Ovary (tissue), 3 donors: ENCODE data around the gene TIAL1.

ENCODE experiments used
- EP300 ChIP-seq: sonication (generic); formaldehyde crosslinking; IDR thresholded peaks from one replicate; pipeline ENCODE4 v1.6.1; 2017; ENCODE audit warnings: antibody characterized with exemption
- POLR2A ChIP-seq: fragments of 450-650 bp; IDR thresholded peaks from one replicate; pipeline ENCODE4 v1.6.1; 2017; ENCODE audit warnings: antibody characterized with exemption, mild to moderate bottlenecking, moderate library complexity
- TF ChIP-seq, protein P1 (sequence below), 3 donors: fragments of 450-650 bp in 2 of 3; fragments of 200-600 bp in 1 of 3; IDR thresholded peaks; one replicate each; pipeline versions ENCODE4 v1.5.1 to v1.8.0; 2016 to 2022; ENCODE audit warnings: antibody characterized with exemption in 3 of 3, mild to moderate bottlenecking in 1 of 3
- donor health status: DM: no; HTN: no; CAD: no.

DNA sequence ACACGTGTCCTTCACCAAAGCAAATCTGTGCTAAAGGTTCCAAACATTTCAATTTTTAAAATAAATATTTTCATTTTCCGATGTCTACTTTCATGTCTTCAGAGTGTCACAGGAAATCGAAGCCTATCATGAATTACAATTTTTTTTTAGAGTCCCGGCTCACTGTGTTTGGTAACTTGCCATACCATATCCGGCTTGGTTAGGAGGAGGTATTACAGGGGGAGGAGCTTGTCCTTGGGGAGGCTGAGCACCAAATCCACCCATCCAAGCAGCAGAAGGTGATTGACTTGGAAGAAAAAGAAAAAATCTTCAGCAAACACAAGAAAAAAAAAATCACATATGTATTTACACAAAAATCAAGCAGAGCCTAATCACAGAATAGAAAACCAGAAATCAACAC, 21.3 kb downstream of the TIAL1 start:
- TF ChIP-seq, protein P1, sequence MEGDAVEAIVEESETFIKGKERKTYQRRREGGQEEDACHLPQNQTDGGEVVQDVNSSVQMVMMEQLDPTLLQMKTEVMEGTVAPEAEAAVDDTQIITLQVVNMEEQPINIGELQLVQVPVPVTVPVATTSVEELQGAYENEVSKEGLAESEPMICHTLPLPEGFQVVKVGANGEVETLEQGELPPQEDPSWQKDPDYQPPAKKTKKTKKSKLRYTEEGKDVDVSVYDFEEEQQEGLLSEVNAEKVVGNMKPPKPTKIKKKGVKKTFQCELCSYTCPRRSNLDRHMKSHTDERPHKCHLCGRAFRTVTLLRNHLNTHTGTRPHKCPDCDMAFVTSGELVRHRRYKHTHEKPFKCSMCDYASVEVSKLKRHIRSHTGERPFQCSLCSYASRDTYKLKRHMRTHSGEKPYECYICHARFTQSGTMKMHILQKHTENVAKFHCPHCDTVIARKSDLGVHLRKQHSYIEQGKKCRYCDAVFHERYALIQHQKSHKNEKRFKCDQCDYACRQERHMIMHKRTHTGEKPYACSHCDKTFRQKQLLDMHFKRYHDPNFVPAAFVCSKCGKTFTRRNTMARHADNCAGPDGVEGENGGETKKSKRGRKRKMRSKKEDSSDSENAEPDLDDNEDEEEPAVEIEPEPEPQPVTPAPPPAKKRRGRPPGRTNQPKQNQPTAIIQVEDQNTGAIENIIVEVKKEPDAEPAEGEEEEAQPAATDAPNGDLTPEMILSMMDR (IDR thresholded peaks at IDR 0.05): no peak
- TF ChIP-seq POLR2A: no peak
- no peak for TF ChIP-seq EP300
